HG03521 (cell line): ENCODE measurements around the gene PYDC1.
"Not testable (repeated sequence)": the region's sequence is repeated elsewhere in the genome, so short reads cannot be mapped to it uniquely, and the experiment has no call there.

Source experiments
- ATAC-seq: cut with Tn5 transposase; IDR thresholded peaks from one replicate; pipeline ENCODE4 v1.9.1; 2021; ENCODE audit warnings: mild to moderate bottlenecking, moderate library complexity; ENCODE audit not compliant: unreplicated experiment

PYDC1 gene

GRCh38 chr16:31216422-31217135 is at the start of gene PYDC1:
Gene PYDC1 (minus strand): TSS chr16:31217135. CDS start chr16:31217028, 107 bp downstream.
- no peak for ATAC-seq

- ATAC-seq, result peak; percentile 76
Observed at GRCh38 chr16:31265329-31266245, 48.7 kb upstream of the PYDC1 start.

GRCh38 chr16:31262084-31262483 is 45.1 kb upstream of the PYDC1 start:
- no peak for ATAC-seq

- ATAC-seq, result no peak
Observed at GRCh38 chr16:31260136-31260931, 43.4 kb upstream of the PYDC1 start.

GRCh38 chr16:31258366-31258765 is 41.4 kb upstream of the PYDC1 start:
- ATAC-seq, result no peak

GRCh38 chr16:31256466-31256865 is 39.5 kb upstream of the PYDC1 start:
- no peak for ATAC-seq

- no peak for ATAC-seq
Observed at GRCh38 chr16:31253642-31254045, 36.7 kb upstream of the PYDC1 start.

GRCh38 chr16:31251435-31251834 is 34.5 kb upstream of the PYDC1 start:
- ATAC-seq, result no peak

- no peak for ATAC-seq
Observed at GRCh38 chr16:31250782-31251384, 33.9 kb upstream of the PYDC1 start.

- no peak for ATAC-seq
Observed at GRCh38 chr16:31248344-31248743, 31.4 kb upstream of the PYDC1 start.

- ATAC-seq, result no peak
Observed at GRCh38 chr16:31246296-31246695, 29.4 kb upstream of the PYDC1 start.

- not testable (repeated sequence) for ATAC-seq
Observed at GRCh38 chr16:31245598-31245997, 28.7 kb upstream of the PYDC1 start.

GRCh38 chr16:31243734-31244670 is 27.1 kb upstream of the PYDC1 start:
- ATAC-seq, result no peak

- no peak for ATAC-seq
Observed at GRCh38 chr16:31242206-31242605, 25.3 kb upstream of the PYDC1 start.

- no peak for ATAC-seq
Observed at GRCh38 chr16:31238041-31238440, 21.1 kb upstream of the PYDC1 start.

- ATAC-seq, result no peak
Observed at GRCh38 chr16:31229501-31229900, 12.6 kb upstream of the PYDC1 start.

GRCh38 chr16:31228206-31228605 is 11.3 kb upstream of the PYDC1 start:
- ATAC-seq, result no peak

GRCh38 chr16:31225193-31225592 is 8.3 kb upstream of the PYDC1 start:
- ATAC-seq, result no peak

- ATAC-seq, result no peak
Observed at GRCh38 chr16:31224092-31224955, 7.4 kb upstream of the PYDC1 start.
